Natural killer cell treated with Interleukin-12 subunit alpha and Interleukin-12 subunit beta and Interleukin-15 and Interleukin-18, amount 100 ng/mL, for 72 hours (primary cell): Measurements from ENCODE around the gene SERTAD3. TPM values are rescaled to one million over a fixed set of nuclear protein-coding genes. Genes with fewer than 3 reads are reported as not detected.
A peak's percentile ranks its signal among the peaks of the same experiment; 100 is the strongest.

Experiments used
- ATAC-seq, 2 donors: fragments of 150-1000 bp; cut with Tn5 transposase in 1 of 2; sonication (Bioruptor Pico), chemical (Tn5 transposase) in 1 of 2; 2 replicates each; pipeline ENCODE4 v1.10.0; 2021
- DNase-seq: peaks from one replicate; pipeline ENCODE4 v3.0.0; 2022; ENCODE audit warnings: low spot score
- H3K27ac Mint-ChIP-seq, 2 donors: 1 replicate in 1 of 2; 2 replicates in 1 of 2; pipeline ENCODE4 v1.8.0; 2022; ENCODE audit warnings: mixed read lengths in 2 of 2, mild to moderate bottlenecking in 1 of 2, moderate library complexity in 1 of 2
- H3K27me3 Mint-ChIP-seq, 2 donors: 1 replicate in 1 of 2; 2 replicates in 1 of 2; pipeline ENCODE4 v1.8.0; 2022; ENCODE audit warnings: mixed read lengths in 2 of 2
- H3K36me3 Mint-ChIP-seq: one replicate; pipeline ENCODE4 v1.8.0; 2022; ENCODE audit warnings: mixed read lengths
- H3K4me1 Mint-ChIP-seq, 2 donors: 1 replicate in 1 of 2; 2 replicates in 1 of 2; pipeline ENCODE4 v1.8.0; 2022; ENCODE audit warnings: low read depth in 2 of 2, mixed read lengths in 2 of 2, mild to moderate bottlenecking in 1 of 2
- H3K4me3 Mint-ChIP-seq: one replicate; pipeline ENCODE4 v1.8.0; 2022; ENCODE audit warnings: mixed read lengths
- H3K9me3 Mint-ChIP-seq: 2 replicates; pipeline ENCODE4 v1.8.0; 2022; ENCODE audit warnings: mixed read lengths
- total RNA-seq, 2 donors: library from RNA; stranded (reverse); gene quantifications; one replicate each; pipeline ENCODE4 v1.2.3, GENCODE V29; 2022

SERTAD3 gene
- total RNA-seq, 2 donors from 2014 or later = 12.8 to 13.2 TPM

DNA sequence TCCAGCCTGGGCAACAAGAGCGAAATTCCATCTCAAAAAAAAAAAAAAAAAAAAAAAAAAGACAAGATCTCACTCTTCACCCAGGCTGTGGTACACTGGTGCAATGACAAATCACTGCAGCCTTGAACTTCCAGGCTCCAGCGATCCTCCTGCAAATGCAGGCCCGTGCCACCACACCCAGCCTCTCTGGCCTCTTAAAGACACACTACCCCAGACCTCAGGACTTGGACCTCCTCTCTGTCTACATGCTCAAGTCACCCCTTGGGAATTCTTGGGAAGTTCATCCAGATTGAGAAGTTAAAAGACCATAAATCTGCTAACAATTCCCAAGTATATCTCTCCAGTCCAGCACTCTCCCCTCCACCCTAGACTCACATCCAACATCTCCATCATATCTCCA, 43.6 kb downstream of the SERTAD3 start:
- no peak overlapping the region for H3K4me3 Mint-ChIP-seq
- DNase-seq (no peak), ATAC-seq (no peak)
- H3K27me3 Mint-ChIP-seq = peaks cover 0 to 3% of the 10 kb centered on the region in 2 donors
- no peaks in the 10 kb centered on the region for H3K36me3 Mint-ChIP-seq
- H3K27ac Mint-ChIP-seq = no peak overlapping the region
- no peaks in the 10 kb centered on the region for H3K9me3 Mint-ChIP-seq
- H3K4me1 Mint-ChIP-seq = peaks cover 24 to 25% of the 10 kb centered on the region in 2 donors

GRCh38 chr19:40398417-40399131, 45.6 kb downstream of the SERTAD3 start:
- DNase-seq (no peak), ATAC-seq (peak; percentile 23 to 50)
- H3K4me1 Mint-ChIP-seq = peaks cover 12 to 15% of the 10 kb centered on the region in 2 donors
- H3K9me3 Mint-ChIP-seq = no peaks in the 10 kb centered on the region
- H3K27ac Mint-ChIP-seq = no peak overlapping the region
- H3K36me3 Mint-ChIP-seq = no peaks in the 10 kb centered on the region
- no peak overlapping the region for H3K4me3 Mint-ChIP-seq
- H3K27me3 Mint-ChIP-seq = peaks cover 0 to 3% of the 10 kb centered on the region in 2 donors

DNA sequence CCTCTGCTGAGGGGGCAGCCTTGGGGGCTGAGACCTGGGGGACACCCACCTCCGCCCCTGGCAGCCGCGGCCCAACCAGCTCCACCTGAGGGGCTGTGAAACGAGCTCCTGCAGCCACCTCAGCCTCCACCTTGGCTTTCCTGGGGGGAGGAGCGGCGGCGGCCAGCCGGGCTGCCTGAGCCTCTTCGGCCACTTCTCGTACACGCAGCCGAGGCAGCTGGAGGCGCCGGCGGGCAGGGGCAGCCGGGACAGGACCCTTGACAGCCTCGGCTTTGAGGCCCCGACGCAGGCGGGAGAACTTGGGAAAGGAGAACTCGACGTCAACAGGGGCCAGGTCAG, 46.6 kb downstream of the SERTAD3 start:
- DNase-seq = no peak
- ATAC-seq = no peak
- Mint-ChIP-seq H3K9me3 (no peaks in the 10 kb centered on the region), H3K4me3 (no peak overlapping the region), H3K36me3 (no peaks in the 10 kb centered on the region), H3K27ac (no peak overlapping the region), H3K27me3 (peaks cover 0 to 3% of the 10 kb centered on the region in 2 donors), H3K4me1 (peaks cover 7% of the 10 kb centered on the region in 2 donors)

GRCh38 chr19:40396886-40397567, 47.1 kb downstream of the SERTAD3 start:
- no peak overlapping the region for H3K27ac Mint-ChIP-seq
- no peak for ATAC-seq
- DNase-seq = no peak
- peaks cover 0 to 3% of the 10 kb centered on the region in 2 donors for H3K27me3 Mint-ChIP-seq
- no peaks in the 10 kb centered on the region for H3K9me3 Mint-ChIP-seq
- H3K4me1 Mint-ChIP-seq = peaks cover 7 to 10% of the 10 kb centered on the region in 2 donors
- no peaks in the 10 kb centered on the region for H3K36me3 Mint-ChIP-seq
- no peak overlapping the region for H3K4me3 Mint-ChIP-seq

GRCh38 chr19:40395956-40396355, 48.2 kb downstream of the SERTAD3 start:
- DNase-seq (no peak), ATAC-seq (no peak)
- Mint-ChIP-seq H3K27ac (no peak overlapping the region), H3K27me3 (peaks cover 0 to 3% of the 10 kb centered on the region in 2 donors), H3K9me3 (no peaks in the 10 kb centered on the region), H3K36me3 (no peaks in the 10 kb centered on the region), H3K4me1 (peaks cover 7 to 10% of the 10 kb centered on the region in 2 donors), H3K4me3 (no peak overlapping the region)

DNA sequence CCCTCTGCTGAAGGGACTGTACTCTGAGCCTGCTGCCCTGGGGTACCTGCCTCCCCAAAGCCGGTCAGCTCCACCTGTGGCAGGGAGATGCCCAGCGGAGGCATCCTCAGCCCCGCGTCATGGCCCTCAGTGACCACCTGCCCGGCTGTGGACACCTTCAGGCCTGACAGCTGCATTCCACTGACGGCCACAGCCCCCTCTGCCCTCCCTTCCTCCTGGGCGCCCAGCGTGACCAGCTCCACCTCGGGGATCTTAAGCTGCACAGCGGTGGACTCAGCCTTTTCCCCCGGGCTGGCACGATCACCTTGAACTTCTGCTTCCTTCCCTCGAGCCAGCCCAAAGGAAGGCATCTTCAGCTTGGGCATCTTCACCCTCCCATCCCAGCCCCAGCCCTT, 49.3 kb downstream of the SERTAD3 start:
- DNase-seq (no peak), ATAC-seq (no peak)
- no peaks in the 10 kb centered on the region for H3K9me3 Mint-ChIP-seq
- H3K27me3 Mint-ChIP-seq = peaks cover 0 to 3% of the 10 kb centered on the region in 2 donors
- H3K4me3 Mint-ChIP-seq = no peak overlapping the region
- no peak overlapping the region for H3K27ac Mint-ChIP-seq
- H3K36me3 Mint-ChIP-seq = no peaks in the 10 kb centered on the region
- H3K4me1 Mint-ChIP-seq = peaks cover 7 to 10% of the 10 kb centered on the region in 2 donors

DNA sequence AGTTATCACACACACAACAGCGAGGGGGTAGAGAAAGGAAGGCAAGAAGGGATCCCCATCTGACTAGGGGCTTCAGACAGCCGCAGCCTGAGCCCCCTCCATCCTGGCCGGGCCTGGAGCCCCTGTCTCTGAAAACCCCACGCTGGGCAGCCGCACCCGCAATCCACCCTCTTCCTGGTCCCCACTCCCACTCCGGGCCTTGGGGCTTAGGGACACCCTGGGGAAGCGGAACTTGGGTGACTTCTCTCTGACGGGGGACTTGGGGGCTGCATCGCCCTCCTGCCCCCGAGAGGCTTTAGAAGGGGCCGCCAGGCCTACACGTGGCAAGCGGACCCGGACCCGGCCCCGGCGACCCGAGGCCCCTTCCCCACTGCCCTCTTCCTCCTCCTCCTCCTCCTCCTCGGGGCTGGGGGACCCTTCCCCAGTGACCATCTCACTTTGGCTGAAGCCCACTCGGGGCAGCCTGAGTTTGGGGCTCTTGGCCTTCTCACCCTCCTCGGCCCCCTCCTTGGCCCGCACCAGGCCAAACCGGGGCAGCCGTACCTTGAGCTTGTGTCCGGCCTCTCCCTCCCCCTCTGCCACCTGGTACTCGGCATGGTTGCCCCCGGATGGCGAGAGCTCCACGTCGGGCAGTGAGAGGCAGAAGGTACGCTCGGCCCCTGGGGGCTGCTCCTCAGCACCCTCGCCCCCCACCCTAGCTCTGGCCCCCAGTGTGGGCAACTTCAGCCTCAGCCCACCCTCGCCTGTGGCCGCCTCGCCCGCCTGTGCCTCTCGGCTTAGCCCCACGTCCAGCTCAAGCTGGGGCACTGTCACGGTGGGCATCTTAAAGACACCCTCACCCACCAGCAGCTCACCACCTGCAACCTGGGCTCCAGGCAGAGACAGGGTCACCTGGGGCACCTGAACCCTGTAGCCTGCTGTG, 50.0 kb downstream of the SERTAD3 start:
- Mint-ChIP-seq H3K4me3 (no peak overlapping the region), H3K27me3 (peaks cover 0 to 2% of the 10 kb centered on the region in 2 donors), H3K36me3 (no peaks in the 10 kb centered on the region), H3K27ac (no peak overlapping the region), H3K4me1 (peaks cover 3 to 7% of the 10 kb centered on the region in 2 donors), H3K9me3 (no peaks in the 10 kb centered on the region)
- ATAC-seq = no peak
- DNase-seq = no peak

- H3K36me3 Mint-ChIP-seq = no peaks in the 10 kb centered on the region
- DNase-seq (no peak), ATAC-seq (peak in 1 of 2 donors; percentile 22)
- H3K9me3 Mint-ChIP-seq = no peaks in the 10 kb centered on the region
- no peak overlapping the region for H3K27ac Mint-ChIP-seq
- peaks cover 0 to 3% of the 10 kb centered on the region in 2 donors for H3K4me1 Mint-ChIP-seq
- H3K27me3 Mint-ChIP-seq = no peaks in the 10 kb centered on the region
- no peak overlapping the region for H3K4me3 Mint-ChIP-seq
Observed at GRCh38 chr19:40392894-40393517, 51.1 kb downstream of the SERTAD3 start.

DNA sequence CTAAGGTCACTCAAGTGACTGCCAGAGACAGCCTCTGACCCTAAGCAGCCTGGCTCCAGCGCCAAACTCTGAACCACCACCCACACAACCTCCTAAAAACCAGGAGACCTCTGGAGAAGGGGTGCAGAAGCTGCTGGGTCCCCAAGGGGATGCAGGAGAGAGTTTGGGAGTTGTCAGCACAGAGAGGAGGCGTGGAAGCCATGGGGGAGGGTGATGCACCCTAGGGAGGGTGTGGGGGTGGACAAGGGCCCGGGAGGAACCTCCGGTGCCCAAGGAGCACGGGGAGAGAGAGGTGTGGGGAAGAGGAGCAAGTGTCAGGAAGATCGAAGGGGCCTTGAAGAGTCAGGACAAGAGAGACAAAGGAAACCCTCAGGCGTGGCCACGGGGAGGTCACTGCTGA, 52.0 kb downstream of the SERTAD3 start:
- H3K36me3 Mint-ChIP-seq = no peaks in the 10 kb centered on the region
- no peaks in the 10 kb centered on the region for H3K27me3 Mint-ChIP-seq
- H3K4me1 Mint-ChIP-seq = peaks cover 0 to 3% of the 10 kb centered on the region in 2 donors
- no peaks in the 10 kb centered on the region for H3K9me3 Mint-ChIP-seq
- DNase-seq (no peak), ATAC-seq (no peak)
- H3K4me3 Mint-ChIP-seq = no peak overlapping the region
- H3K27ac Mint-ChIP-seq = no peak overlapping the region

Other genes with a start within 250 kb of the SERTAD3 start
- gene TTC9B, start 226.0 kb downstream of the SERTAD3 start, total RNA-seq = not detected
- under 1 TPM in 1 of 2 donors, not detected in 1; 0.98 TPM for gene CCNP, start 217.6 kb downstream of the SERTAD3 start, total RNA-seq
- gene AKT2, start 159.0 kb downstream of the SERTAD3 start, total RNA-seq = 100 to 1,000 TPM; 131 to 180 TPM
- gene C19orf47, start 95.9 kb downstream of the SERTAD3 start, total RNA-seq = 10 to 100 TPM; 18.1 to 33.5 TPM
- gene PLD3, start 95.6 kb downstream of the SERTAD3 start, total RNA-seq = 10 to 100 TPM; 67.4 to 92.0 TPM
- not detected for gene HIPK4, start 54.2 kb downstream of the SERTAD3 start, total RNA-seq
- under 1 TPM; 0.48 to 0.78 TPM for gene PRX, start 31.0 kb downstream of the SERTAD3 start, total RNA-seq
- gene SERTAD1, start 18.3 kb downstream of the SERTAD3 start, total RNA-seq = 10 to 100 TPM; 11.2 to 21.5 TPM
- gene BLVRB, start 21.4 kb upstream of the SERTAD3 start, total RNA-seq = 1 to 10 TPM; 4.6 to 5.3 TPM
- not detected for gene SPTBN4, start 22.7 kb upstream of the SERTAD3 start, total RNA-seq
- 100 to 1,000 TPM; 131 to 149 TPM for gene SHKBP1, start 132.5 kb upstream of the SERTAD3 start, total RNA-seq
- gene LTBP4, start 157.0 kb upstream of the SERTAD3 start, total RNA-seq = 10 to 100 TPM; 28.1 to 59.0 TPM
- gene NUMBL, start 246.3 kb upstream of the SERTAD3 start, total RNA-seq = 10 to 100 TPM in 1 of 2 donors, 1 to 10 TPM in 1; 6.6 to 13.9 TPM